Measurements from ENCODE around the gene EMSY.
A peak's percentile ranks its signal among the peaks of the same experiment; 100 is the strongest.
"Not testable (repeated sequence)": the region's sequence is repeated elsewhere in the genome, so short reads cannot be mapped to it uniquely, and the experiment has no call there.

EMSY gene, protein sequence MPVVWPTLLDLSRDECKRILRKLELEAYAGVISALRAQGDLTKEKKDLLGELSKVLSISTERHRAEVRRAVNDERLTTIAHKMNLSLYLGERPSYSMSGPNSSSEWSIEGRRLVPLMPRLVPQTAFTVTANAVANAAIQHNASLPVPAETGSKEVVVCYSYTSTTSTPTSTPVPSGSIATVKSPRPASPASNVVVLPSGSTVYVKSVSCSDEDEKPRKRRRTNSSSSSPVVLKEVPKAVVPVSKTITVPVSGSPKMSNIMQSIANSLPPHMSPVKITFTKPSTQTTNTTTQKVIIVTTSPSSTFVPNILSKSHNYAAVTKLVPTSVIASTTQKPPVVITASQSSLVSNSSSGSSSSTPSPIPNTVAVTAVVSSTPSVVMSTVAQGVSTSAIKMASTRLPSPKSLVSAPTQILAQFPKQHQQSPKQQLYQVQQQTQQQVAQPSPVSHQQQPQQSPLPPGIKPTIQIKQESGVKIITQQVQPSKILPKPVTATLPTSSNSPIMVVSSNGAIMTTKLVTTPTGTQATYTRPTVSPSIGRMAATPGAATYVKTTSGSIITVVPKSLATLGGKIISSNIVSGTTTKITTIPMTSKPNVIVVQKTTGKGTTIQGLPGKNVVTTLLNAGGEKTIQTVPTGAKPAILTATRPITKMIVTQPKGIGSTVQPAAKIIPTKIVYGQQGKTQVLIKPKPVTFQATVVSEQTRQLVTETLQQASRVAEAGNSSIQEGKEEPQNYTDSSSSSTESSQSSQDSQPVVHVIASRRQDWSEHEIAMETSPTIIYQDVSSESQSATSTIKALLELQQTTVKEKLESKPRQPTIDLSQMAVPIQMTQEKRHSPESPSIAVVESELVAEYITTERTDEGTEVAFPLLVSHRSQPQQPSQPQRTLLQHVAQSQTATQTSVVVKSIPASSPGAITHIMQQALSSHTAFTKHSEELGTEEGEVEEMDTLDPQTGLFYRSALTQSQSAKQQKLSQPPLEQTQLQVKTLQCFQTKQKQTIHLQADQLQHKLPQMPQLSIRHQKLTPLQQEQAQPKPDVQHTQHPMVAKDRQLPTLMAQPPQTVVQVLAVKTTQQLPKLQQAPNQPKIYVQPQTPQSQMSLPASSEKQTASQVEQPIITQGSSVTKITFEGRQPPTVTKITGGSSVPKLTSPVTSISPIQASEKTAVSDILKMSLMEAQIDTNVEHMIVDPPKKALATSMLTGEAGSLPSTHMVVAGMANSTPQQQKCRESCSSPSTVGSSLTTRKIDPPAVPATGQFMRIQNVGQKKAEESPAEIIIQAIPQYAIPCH (N-terminal part only)

DNA sequence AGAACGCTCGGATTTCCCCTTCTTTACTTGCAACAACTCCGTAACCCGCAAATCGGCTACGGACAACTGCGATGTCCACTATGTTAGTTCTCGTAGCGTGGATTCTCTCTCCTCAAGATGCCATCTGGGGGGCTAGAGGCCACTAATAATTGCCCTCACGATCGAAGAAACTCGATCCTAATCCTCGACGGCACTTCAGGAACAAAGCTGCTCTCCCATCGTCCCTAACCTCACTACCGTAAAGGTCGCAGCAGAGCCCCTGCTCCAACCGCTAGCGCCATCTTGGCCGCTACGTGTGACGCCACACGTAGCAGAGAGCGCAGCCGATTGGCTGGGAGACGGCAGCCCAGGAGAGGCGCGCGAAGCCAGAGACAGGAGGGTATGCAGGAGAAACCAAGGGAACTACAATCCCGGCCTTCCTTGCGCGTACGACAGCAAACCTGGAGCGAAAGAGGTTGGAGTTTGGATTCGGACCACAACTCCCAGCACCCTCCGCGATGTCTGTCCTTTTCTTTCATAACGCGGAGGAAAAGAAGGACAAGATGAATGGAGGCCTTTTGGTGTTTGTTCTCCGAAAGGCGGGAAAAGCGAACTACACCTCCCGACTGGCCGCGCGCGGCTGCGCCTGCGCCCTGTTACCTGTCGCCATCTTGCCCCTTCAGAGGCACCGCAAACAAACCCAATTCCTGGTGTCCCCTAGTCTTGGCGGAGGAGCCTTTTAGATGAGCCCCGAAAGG is at the start of gene EMSY:
TSS of gene EMSY (plus strand) at position 635 of the 737 bp plus-strand sequence. CDS start 1,921 bp downstream, outside the sequence.
- peak; percentile 85 for DNase-seq

DNA sequence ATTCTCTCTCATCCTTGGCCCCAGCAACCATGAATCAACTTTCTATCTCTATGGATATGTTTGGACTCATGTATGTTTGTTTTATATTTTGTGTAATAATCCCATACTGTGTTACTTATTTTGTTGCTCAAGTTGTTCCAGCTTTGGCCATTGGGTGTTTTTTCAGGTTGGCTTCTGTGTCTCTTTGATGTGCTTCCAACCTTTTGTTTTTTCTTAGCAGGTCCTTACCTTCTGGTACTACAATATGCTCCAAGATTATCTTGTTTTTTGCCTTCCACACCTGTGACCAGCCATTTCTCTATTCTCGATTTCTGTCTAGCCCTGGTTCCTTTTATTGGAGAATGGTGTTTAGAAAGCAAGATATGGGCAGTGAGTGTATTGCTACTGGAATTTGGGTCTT is 49.5 kb upstream of the EMSY start:
- no peak for DNase-seq

DNA sequence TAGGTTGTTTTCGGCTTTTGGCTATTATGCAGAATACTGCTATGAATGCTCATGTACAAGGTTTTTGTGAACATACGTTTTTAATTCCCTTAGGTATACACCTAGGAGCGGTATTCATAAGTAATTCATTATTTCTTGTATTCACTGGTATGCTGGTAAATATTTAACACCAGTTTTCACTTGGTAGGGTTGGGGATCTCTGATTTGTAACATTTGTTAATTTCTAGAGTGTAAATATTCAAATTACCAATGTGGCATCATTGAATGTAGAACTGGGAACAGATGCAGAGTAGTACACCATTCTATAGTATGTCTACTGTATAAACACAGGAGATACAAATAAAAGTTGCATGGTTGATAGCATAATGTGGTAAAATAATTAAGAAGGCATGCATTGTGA is 47.4 kb upstream of the EMSY start:
- DNase-seq = no peak

DNA sequence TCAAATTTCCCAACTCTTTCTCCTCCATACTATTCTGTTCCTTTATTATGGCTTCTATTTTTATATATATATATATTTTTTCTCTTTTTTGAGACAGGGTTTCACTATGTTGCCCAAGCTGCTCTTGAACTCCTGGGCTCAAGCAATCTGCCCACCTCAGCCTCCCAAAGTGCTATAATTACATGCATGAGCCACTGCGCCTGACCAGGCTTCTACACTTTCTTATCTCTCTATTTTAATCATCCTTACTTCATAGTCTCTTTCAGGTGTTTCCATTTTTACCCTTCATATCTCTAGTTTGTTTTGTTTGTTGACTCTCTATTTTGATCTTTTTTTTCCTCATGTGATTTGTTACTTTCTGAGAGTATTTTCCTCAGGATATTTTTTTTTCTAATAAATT is 43.9 kb upstream of the EMSY start:
- DNase-seq = no peak

DNA sequence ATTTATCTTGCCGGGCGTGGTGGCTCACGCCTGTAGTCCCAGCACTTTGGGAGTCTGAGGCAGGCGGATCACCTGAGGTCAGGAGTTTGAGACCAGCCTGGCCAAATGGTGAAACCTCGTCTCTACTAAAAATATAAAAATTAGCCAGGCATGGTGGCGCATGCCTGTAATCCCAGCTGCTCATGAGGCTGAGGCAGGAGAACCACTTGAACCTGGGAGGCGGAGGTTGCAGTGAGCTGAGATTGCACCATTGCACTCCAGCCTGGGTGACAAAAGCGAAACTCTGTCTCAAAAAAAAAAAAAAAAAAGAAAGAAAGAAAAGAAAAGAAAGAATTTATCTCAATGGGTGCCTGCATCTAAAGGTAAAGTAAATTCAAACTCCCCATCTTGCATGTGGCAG is 43.3 kb upstream of the EMSY start:
- DNase-seq = not testable (repeated sequence)

DNA sequence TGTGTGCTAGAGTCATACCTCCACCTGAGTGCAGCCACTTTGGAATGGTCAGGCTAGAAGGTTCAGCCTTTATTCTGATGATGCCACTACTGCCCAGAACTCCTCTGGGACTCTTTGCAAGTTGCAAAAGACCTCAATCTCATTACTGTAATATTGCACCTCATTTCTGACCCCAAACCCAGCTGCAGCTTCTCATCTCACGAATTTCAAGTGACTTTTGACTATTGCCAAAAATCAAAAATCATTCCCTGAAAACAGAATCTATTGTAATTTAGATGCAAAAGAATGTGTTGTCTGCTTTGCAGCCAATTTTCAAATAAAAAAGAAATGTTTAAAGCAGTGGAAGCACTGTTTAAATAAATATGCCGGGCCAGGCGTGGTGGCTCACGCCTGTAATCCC is 38.5 kb upstream of the EMSY start:
- no peak for DNase-seq

DNA sequence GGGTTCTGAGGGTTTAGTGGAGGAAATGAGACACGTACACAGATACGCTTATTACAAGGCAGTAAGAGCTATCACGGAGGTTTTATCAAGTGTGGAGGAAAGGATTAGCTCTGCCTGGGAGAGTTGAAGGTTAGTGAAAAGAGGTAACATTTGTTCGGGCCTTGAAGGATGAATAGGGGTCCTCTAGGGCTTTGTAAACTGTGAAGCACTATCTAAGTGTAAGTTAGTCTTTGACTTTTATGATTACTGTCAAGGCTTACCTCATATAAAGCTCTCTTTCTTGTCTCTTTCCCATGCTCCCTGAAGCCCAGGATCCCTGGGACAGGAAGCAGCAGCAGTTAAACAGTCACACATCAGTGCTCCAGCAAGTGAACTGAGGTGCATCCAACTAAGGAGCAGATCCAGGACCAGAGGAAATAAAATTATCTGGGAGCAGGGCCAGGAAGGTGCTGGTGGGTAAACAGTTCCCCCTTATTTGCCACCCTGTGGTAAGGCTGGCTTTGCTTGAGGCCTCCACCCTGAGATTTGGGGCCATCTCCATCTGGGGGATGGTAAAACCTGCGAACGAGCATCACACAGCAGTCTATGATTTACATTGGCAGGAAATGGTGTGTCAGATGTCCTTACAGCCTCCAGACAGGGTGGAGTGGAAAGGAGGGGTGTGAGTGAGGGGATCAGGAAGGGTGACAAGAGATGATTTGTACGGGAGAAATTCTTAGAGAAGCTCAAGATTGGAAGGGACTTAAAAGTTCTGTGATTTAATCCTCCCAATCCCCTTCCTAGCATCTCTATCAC is 36.5 kb upstream of the EMSY start:
- DNase-seq = no peak

DNA sequence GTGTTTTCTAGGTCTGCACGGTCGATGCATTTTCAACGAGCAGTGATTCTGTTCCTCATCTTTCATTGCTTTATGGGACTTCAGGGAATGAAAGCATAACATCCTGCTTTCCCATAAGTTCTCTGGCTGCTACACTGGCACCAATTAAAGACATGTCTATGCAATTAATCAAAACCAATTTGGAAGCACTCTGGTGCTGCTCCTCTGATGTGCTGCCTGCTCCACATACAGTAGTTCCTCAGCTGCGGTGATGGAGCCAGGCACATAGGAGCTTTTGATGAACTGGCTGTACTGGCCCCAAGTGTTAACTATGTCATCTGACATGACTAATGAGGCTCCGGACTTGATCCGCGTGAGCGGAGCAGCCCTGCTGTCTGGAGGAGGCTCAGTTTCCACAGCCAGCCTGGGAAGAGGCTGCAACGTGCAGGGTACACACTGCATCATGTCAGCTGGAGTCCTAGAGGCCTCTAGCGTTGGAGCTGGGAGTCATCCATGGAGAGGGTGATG is 33.9 kb upstream of the EMSY start:
- DNase-seq = no peak

DNA sequence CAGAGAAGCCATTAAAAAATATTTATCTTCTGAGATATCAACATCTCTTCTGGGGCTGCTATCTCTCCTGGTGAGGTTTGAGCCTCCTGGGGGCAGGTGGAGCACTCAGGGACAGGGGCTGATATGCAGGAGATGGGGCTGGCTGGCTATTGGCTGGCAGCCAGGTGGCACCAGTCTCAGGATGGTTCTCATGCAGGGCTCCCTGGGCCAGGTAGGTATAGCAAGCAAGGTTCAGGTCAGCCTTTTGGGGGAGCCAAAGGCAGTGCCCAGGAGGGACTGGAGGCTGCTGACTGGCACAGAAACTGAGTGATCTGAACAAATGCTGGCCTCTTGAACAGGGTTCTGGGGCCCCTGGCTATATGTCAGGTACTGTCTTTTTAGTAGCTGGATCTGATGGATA is 29.7 kb upstream of the EMSY start:
- DNase-seq = no peak

DNA sequence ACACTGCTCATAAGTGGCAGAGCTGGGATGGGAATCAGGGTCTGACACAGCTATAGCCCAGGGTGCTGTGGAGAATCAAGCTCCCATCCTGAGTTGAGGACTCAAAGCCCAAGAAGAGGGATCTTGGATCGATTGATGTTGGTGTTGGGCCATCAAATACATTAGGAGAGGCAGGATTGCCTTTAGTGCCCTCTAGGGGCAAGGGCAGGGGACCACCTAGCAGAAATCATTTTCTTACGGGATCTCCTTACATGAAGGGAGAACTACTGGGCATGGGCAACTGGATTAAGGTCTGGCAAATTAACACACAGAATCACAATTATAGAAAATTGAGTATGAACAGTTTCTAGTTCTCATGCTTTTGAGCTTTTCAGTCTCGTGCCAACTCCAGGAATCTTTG is 24.9 kb upstream of the EMSY start:
- DNase-seq = no peak

DNA sequence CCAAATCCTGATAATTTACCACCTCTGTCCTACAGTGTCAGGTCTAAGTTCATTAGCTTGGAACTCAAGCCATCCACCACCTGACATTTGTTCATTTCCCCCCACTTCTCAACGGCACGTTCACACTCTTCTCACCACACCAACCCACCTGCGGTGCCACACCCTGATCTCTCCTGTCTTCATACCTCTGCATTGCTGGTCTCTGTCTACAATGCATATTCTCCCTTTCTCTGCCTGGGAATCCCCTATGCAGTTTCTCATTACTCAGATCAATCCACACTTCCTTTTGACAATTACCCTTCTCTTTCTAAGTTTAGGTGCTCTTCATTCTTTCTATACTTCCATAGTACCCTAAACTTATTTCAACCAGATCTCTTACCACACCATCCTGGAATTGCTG is 20.4 kb upstream of the EMSY start:
- DNase-seq = no peak

DNA sequence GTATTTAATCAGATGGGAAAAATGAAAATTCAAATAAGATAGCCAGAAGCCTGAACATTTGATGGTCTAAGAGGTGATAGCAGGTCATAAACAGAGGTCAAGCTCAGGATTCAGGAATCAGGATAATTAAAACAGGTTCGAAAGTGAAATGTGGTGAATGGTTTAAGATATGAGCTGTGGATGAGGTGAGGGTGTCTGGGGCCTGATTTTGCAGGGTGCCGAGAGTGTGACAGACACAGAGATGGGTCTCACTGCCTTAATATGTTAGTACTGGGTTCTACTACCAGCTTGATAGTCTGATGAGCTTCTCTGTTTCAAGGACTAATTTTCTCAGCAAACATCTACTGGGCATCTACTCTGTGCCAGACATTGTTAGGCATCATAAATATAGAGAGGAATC is 19.9 kb upstream of the EMSY start:
- no peak for DNase-seq

DNA sequence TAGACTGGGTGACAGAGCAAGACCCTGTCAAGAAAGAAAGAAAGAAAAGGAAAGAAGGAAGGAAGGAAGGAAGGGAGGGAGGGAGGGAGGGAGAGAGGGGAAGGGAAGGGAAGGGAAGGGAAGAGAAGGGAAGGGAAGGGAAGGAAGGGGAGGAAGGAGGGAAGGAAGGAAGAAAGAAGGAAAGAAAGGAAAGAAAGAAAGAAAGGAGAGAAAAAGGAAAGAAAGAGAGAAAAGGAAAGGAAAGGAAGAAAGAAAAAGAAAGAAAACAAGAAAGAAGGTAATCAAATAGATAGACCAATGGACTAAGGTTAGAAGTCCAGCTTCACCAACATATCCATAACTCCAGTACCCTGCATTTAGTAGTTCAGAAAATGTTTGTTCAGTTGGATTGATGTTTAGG is 18.2 kb upstream of the EMSY start:
- no peak for DNase-seq

DNA sequence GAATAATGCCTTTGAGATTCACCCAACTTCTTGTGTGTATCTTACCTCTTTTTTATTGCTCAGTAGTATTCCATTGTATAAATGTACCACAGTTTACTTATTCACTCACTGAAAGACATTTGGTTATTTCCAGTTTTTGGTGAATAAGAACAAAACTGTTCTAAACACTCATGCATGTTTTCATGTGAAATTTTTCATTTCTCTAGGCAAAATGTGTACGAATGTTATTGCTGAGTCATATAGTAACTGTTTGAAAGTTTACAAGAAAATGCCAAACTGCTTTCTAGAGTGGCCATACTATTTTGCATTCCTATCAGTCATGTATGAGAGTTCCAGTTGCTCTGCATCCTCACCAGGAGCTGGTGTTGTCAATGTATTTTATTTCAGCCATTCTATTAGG is 8.8 kb upstream of the EMSY start:
- DNase-seq = no peak

DNA sequence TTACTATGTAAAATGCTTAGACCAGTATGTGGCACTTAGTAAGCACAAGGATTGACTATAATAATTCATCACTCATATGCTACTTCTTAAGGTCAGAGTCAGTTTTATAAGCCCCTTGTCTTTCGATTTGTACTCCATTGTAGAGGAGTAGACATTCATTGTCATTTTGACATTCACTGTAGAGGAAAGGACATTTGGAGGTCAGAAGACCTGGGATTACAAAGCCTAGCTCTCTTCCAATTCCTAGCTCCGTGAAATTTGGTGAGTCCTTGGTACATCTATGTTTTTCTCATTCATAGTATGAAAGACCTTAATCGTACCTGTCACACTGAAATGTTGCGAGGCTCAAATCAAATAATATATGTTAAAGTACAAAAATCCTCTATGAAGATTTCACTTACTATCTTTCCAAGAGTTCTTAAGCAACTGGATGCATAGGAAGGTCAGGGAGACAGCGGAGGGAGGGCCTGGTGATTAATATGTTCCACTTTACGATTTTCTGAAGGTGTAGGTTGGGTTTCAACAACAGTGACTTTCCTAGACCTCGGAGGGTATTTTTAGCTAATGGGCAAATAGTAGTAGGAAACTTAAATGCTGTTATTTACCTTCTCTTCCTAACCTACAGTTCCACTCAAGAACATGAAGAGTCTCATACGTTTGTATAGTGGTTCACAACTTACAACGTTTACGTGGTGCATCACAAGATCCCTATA is 1.4 kb upstream of the EMSY start:
- no peak for DNase-seq

DNA sequence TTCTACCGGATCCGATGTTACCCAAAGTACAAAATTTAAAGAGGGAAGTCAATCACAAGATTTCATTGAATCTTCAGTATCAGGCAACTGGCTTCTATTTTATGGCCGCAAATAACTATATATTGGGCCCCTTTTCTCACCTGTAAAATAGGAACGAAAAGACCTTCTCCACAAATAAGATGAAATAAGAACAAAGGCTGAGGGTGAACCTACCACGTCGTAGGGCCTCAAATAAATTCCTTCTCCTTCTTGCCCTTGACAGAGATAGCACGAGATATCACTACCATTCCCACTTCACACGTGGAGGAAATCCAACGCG is 794 bp upstream of the EMSY start:
- DNase-seq = no peak

DNA sequence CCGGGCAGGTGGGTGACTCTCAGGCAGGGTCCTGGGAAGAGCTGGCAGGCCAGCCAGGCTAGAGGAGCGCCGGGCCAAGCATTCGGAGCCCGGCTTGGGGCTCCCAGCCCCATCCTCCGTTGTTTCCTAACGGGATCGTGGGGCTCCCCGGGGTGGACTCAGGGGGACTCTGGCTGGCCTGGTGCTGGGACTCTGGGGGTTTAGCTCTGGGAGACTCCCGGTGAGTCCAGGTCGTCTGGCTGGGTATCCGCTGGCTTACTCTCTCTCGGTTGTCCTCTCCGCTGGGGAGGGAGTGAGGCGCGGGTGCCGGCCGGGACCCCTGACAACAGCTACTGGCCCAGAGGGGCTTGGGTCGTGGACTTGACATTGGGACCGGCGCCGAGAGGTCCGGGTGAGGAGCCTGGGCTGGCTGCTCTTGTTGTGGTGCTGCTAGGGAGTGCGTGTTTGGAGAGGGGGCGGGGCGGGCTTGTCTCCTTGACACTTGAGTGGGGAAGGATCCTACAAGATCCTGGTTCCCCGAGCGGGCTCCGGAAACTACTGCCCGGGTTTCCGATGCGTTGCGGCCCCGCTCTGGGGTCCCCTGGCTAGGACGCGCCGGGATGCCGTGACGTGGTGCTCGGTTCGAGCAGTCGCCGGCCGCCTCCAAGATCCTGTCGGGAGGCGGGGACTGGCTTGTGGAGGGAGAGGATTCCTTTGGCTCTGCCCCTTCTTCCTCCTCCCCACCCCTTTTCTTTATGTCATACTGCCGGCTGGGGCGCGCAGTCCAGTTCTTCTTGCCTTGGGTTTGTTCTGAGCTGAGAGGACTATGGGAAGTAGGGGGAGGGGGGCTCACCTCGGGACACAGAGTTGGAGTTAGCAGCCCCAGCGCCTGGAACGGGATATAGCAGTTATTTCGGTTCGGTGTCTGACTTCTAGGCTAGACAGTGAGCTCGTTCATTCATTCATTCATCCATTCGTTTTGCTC is 585 bp downstream of the EMSY start:
- DNase-seq = peak; percentile 47

DNA sequence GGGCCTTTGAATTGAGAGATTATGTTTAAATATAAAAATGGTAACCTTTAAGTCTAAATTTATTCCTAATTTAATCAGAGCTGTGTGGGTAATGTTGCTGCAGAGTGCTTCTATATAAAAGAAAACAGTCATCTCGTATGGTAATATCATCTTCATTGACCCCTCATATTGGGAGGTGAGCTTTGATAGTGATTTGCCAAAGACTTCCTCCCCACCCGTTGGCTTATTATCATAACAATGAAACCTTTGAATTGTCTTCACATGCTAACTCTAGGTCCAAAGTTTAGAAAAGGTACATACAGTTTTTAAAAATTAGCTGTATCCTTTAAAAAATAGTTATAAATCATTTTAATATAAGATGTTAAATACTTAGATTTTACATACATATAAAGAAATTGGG is 3.7 kb downstream of the EMSY start:
- no peak for DNase-seq

DNA sequence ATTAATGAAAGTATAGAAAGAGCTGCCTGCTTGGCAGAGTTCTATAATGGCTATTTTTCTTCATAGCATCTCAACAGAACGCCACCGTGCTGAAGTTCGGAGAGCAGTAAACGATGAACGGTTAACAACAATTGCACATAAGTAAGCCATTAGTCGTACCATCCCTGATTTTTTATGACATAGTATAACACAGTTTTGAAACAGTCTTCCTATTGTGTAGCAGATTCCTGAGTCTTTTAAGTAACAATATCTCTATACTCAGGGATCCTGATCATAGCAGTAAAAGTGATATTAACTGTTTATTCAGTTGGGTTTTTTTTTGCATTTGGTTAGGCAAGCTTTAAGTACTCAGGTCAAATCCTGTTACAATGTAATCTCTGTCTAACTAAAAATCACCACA is 8.4 kb downstream of the EMSY start:
- no peak for DNase-seq

DNA sequence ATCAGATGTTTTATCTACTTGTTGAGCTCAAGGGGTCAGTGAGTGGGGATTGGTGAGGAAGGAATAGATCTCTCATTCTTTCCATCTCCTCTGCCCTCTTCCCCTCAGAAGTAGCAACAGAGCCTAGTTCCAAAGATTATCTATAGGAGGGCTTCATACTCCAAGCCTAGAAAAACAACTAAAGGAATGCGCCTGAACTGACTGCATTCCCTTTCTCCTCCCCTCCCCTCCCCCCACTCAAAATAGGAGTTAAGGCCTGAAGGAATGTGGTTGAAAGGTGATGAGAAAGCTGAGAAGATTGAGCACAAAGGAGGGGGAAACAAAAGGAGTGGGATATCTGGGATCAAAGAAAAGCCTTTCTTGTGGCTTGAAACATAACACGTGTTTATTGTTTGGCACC is 10.5 kb downstream of the EMSY start:
- no peak for DNase-seq

Measured in stimulated activated CD4-positive, alpha-beta T cell treated with anti-CD3 and anti-CD28 coated beads, Interleukin-12 subunit alpha, Interleukin-12 subunit beta, amount 100 ng/mL, for 4 hours (primary cell).